AG04450 (cell line): Measurements from ENCODE around the gene KRT77. TPM values are rescaled to one million over a fixed set of nuclear protein-coding genes. Genes with fewer than 3 reads are reported as not detected.
A peak's percentile ranks its signal among the peaks of the same experiment; 100 is the strongest.

Experiments
- CTCF ChIA-PET: fragments of 300-600, 350-600 bp; formaldehyde crosslinking; extraction: SDS; loops from one replicate; lab custom pipeline; 2022; ENCODE audit warnings: antibody characterized with exemption, inconsistent platforms; lab: Charles Lee
- POLR2A ChIA-PET: fragments of 350-600 bp; formaldehyde crosslinking; extraction: SDS; loops from one replicate; lab custom pipeline; 2021; ENCODE audit warnings: antibody characterized with exemption, inconsistent platforms; lab: Yijun Ruan, JAX
- DNase-seq: peaks from one replicate; pipeline ENCODE4 v3.0.0-alpha.2; 2011; ENCODE audit warnings: low read depth, low spot score
- H3K27ac ChIP-seq: one replicate; pipeline ENCODE4 v1.5.1; 2012; ENCODE audit warnings: low read depth, low read length, control low read depth
- H3K27me3 ChIP-seq: one replicate; pipeline ENCODE4 v1.6.0; 2012; ENCODE audit warnings: low read length; ENCODE audit not compliant: control insufficient read depth, insufficient read depth
- H3K4me3 ChIP-seq: 2 replicates; pipeline ENCODE4 v1.5.1; 2011; ENCODE audit warnings: mild to moderate bottlenecking, low read depth, low read length, control low read depth
- H3K9me3 ChIP-seq: 2 replicates; pipeline ENCODE4 v1.5.1; 2012; ENCODE audit warnings: low read length; ENCODE audit not compliant: control insufficient read depth, insufficient read depth
- polyA plus RNA-seq: library from polyadenylated mRNA; depleted of rRNA; stranded (reverse); fragments of >200 nt; gene quantifications from 2 replicates; pipeline ENCODE4 v1.2.3, GENCODE V29; 2011
- TF ChIP-seq, protein P1 (sequence below): IDR thresholded peaks from 2 replicates; pipeline ENCODE4 v1.5.1; 2011; ENCODE audit warnings: low read depth, low read length, control low read depth, inconsistent platforms

The KRT77 gene
- polyA plus RNA-seq, 1 experiment, result not detected

DNA sequence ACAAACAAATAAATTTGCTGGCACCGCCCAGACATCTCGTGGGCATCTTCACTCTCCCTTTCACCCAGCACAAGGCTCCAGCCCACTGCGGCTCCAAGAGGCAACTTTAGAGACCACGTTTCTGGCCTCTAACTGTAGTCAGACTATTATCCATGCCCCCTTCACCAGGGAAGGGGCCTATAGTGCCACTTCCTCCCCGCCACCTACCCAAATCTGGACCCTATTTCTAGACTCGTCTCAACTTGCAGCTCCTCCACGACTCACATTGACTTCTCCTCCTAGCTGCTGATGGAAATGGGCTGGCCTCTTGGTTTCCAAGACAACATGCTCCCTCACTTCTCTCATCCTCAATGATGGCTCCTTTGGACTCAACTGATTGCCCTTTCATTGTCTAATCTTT lies 35.4 kb downstream of the KRT77 start:
- DNase-seq, result no peak
- Histone ChIP-seq H3K27me3 (peaks cover 4% of the 10 kb centered on the region), H3K4me3 (no peak overlapping the region), H3K9me3 (no peaks in the 10 kb centered on the region), H3K27ac (peak overlapping the region; percentile 11)
- ChIA-PET POLR2A (no interaction called here), CTCF (interaction anchor here (0.6 kb wide), 1 partner anchor 198 kb away, joined by 3 read pairs; no protein-coding TSS in a partner anchor)
- TF ChIP-seq, protein P1, sequence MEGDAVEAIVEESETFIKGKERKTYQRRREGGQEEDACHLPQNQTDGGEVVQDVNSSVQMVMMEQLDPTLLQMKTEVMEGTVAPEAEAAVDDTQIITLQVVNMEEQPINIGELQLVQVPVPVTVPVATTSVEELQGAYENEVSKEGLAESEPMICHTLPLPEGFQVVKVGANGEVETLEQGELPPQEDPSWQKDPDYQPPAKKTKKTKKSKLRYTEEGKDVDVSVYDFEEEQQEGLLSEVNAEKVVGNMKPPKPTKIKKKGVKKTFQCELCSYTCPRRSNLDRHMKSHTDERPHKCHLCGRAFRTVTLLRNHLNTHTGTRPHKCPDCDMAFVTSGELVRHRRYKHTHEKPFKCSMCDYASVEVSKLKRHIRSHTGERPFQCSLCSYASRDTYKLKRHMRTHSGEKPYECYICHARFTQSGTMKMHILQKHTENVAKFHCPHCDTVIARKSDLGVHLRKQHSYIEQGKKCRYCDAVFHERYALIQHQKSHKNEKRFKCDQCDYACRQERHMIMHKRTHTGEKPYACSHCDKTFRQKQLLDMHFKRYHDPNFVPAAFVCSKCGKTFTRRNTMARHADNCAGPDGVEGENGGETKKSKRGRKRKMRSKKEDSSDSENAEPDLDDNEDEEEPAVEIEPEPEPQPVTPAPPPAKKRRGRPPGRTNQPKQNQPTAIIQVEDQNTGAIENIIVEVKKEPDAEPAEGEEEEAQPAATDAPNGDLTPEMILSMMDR, result no peak

DNA sequence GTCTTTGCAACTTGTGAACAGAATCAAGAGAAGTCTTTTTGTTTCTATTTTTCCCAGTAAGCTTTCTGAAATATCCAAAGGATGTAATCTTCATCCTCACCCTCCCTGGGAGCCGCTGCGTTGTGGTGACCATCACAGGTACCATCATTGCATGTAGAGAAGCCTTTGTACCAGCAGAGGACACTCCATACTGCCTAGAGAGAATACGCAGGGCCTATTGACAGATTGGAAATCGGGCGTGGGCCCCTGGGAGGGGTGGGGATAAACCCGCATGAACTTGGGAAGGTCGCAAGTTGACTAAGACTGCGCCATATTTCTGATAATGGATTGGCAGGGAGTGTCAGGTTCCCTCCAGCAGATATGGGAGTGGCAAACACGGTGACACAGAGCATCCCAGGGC lies 35.8 kb downstream of the KRT77 start:
- no peaks in the 10 kb centered on the region for H3K9me3 ChIP-seq
- CTCF ChIA-PET, result interaction anchor here (0.6 to 0.7 kb wide), 3 partner anchors 198 to 295 kb away, joined by 3 read pairs; no protein-coding TSS in a partner anchor
- DNase-seq, result no peak
- POLR2A ChIA-PET, result no interaction called here
- TF ChIP-seq, protein P1, result peak; percentile 32
- no peak overlapping the region for H3K27ac ChIP-seq
- H3K4me3 ChIP-seq, result no peak overlapping the region
- H3K27me3 ChIP-seq, result peaks cover 5% of the 10 kb centered on the region

DNA sequence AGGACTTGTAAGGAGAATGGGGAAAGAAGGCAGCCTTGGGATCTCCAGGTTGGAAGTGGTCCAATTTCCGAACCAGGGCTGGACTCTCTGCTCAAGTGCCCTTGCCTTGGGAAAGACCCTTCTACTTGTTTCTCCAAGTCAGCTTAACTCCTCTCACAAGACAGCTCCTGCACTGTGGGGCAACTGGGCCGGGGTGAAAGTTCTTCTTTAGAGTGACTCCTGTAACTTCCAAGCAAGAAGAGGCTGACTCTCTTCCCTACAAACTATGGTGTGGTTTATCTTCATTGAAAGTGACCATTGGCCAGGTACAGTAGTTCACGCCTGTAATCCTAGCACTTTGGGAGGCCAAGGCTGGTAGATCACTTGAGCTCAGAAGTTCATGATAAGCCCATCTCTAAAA lies 36.9 kb downstream of the KRT77 start:
- DNase-seq, result no peak
- Histone ChIP-seq H3K4me3 (no peak overlapping the region), H3K27me3 (peaks cover 7% of the 10 kb centered on the region), H3K27ac (no peak overlapping the region), H3K9me3 (no peaks in the 10 kb centered on the region)
- CTCF ChIA-PET, result interaction anchor here (0.6 to 1.4 kb wide), 3 partner anchors 20 to 219 kb away, joined by 3 to 4 read pairs (median 3); no protein-coding TSS in a partner anchor
- POLR2A ChIA-PET, result no interaction called here
- TF ChIP-seq, protein P1, result no peak

DNA sequence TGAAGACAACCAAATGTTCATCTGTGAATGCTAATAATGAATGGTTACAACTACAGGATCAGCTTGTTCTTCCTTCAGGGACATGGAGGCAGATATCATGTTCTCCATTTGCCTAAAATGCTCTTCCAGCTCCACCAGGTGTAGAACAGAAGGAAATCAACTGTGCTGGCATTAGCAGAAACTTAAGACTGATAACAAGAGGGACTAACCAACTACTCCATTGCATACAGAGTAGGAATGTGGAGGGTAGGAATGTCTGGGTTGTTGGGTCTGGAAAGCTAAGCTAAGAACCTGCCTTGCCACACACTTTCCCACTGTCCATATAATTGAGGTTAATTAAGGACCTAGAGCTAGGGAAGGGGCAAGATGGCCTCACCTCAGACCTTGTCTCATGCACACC lies 39.9 kb downstream of the KRT77 start:
- Histone ChIP-seq H3K9me3 (no peaks in the 10 kb centered on the region), H3K27ac (no peak overlapping the region), H3K27me3 (peaks cover 10% of the 10 kb centered on the region), H3K4me3 (no peak overlapping the region)
- CTCF ChIA-PET, result no interaction called here
- DNase-seq, result no peak
- POLR2A ChIA-PET, result no interaction called here
- TF ChIP-seq, protein P1, result no peak

DNA sequence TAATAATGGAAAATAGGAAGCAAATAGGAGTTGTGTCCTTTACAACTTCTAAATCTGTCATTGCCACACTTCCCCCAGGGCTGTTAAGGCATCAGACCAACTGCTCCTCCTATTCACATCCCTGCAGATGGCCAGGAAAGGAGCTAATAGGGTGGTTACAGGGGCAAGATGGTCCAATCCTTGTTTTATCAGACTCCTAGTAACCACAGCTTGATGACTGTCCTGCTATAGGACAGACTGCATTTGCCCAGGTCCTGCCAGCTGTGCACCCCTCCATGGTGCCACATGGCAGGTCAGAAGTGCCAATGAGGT lies 40.5 kb downstream of the KRT77 start:
- H3K27me3 ChIP-seq, result peaks cover 12% of the 10 kb centered on the region
- no peaks in the 10 kb centered on the region for H3K9me3 ChIP-seq
- DNase-seq, result no peak
- CTCF ChIA-PET, result no interaction called here
- no peak overlapping the region for H3K4me3 ChIP-seq
- TF ChIP-seq, protein P1, result no peak
- no peak overlapping the region for H3K27ac ChIP-seq
- POLR2A ChIA-PET, result no interaction called here
